ENCODE measurements around the gene TLL1. TPM values are rescaled to one million over a fixed set of nuclear protein-coding genes. Genes with fewer than 3 reads are reported as not detected.

Gene TLL1
- total RNA-seq, 1 donor from 2014 or later = 7.9 TPM

- no peaks in the 10 kb centered on the region for H3K4me1 ChIP-seq
- no peak overlapping the region for H3K27ac ChIP-seq
- TF ChIP-seq POLR2A (IDR thresholded peaks at IDR 0.05) (no peak), CTCF (IDR thresholded peaks at IDR 0.05) (no peak), POLR2AphosphoS5 (IDR thresholded peaks at IDR 0.05; ENCODE audit: insufficient read depth in 1 of 2, low read depth in 1 of 2) (no peak)
- no peaks in the 10 kb centered on the region for H3K27me3 ChIP-seq
- intact Hi-C loops (cut with DNase I) = no loop called here
- DNase-seq (ENCODE audit: extremely low spot score in 2 of 2) = no peak
- no peaks in the 10 kb centered on the region for H3K36me3 ChIP-seq
- H3K9me3 ChIP-seq = no peaks in the 10 kb centered on the region
- H3K4me3 ChIP-seq = no peak overlapping the region
Measured at GRCh38 chr4:165861363-165861762, 11.7 kb upstream of the TLL1 start.

DNA sequence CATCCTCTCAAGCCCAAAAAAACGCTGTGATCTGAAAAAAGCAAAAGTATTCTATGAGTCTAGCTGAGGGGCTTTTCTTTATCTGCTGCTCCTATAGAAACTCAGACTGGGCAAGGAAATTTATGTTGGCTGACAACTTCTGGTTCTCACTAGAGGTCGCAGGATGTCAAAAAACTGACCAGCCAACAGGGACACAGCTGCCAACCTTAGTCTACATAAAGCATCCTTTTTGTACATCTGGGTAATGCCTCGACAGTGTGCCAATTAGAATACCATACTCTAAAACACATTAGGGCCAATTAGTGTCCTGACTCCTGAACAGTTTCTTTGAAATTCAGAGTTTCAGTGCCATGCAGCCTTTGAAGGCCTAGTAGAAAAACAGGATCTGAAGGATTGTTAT is 8.8 kb upstream of the TLL1 start:
- no peak for DNase-seq (ENCODE audit: extremely low spot score in 2 of 2)
- Histone ChIP-seq H3K36me3 (no peaks in the 10 kb centered on the region), H3K4me1 (no peaks in the 10 kb centered on the region), H3K27me3 (no peaks in the 10 kb centered on the region), H3K9me3 (no peaks in the 10 kb centered on the region), H3K27ac (no peak overlapping the region), H3K4me3 (no peak overlapping the region)
- TF ChIP-seq CTCF (IDR thresholded peaks at IDR 0.05) (no peak), POLR2AphosphoS5 (IDR thresholded peaks at IDR 0.05; ENCODE audit: insufficient read depth in 1 of 2, low read depth in 1 of 2) (no peak), POLR2A (IDR thresholded peaks at IDR 0.05) (no peak)
- intact Hi-C loops (cut with DNase I) = no loop called here

GRCh38 chr4:165866019-165866650 is 6.9 kb upstream of the TLL1 start:
- intact Hi-C loops (cut with DNase I) = no loop called here
- no peak for TF ChIP-seq POLR2AphosphoS5 (IDR thresholded peaks at IDR 0.05; ENCODE audit: insufficient read depth in 1 of 2, low read depth in 1 of 2)
- TF ChIP-seq CTCF (IDR thresholded peaks at IDR 0.05) = no peak
- Histone ChIP-seq H3K27ac (no peak overlapping the region), H3K36me3 (no peaks in the 10 kb centered on the region), H3K27me3 (no peaks in the 10 kb centered on the region), H3K9me3 (no peaks in the 10 kb centered on the region), H3K4me1 (no peaks in the 10 kb centered on the region), H3K4me3 (no peak overlapping the region)
- no peak for DNase-seq (ENCODE audit: extremely low spot score in 2 of 2)

- H3K4me3 ChIP-seq = no peak overlapping the region
- no peak overlapping the region for H3K27ac ChIP-seq
- no peaks in the 10 kb centered on the region for H3K9me3 ChIP-seq
- no peaks in the 10 kb centered on the region for H3K4me1 ChIP-seq
- intact Hi-C loops (cut with DNase I) = no loop called here
- TF ChIP-seq POLR2AphosphoS5 (IDR thresholded peaks at IDR 0.05; ENCODE audit: insufficient read depth in 1 of 2, low read depth in 1 of 2) = no peak
- no peak for TF ChIP-seq POLR2A (IDR thresholded peaks at IDR 0.05)
- TF ChIP-seq CTCF (IDR thresholded peaks at IDR 0.05) = no peak
- no peaks in the 10 kb centered on the region for H3K27me3 ChIP-seq
- H3K36me3 ChIP-seq = no peaks in the 10 kb centered on the region
- DNase-seq (ENCODE audit: extremely low spot score in 2 of 2) = no peak
Measured at GRCh38 chr4:165867961-165868360, 5.1 kb upstream of the TLL1 start.

DNA sequence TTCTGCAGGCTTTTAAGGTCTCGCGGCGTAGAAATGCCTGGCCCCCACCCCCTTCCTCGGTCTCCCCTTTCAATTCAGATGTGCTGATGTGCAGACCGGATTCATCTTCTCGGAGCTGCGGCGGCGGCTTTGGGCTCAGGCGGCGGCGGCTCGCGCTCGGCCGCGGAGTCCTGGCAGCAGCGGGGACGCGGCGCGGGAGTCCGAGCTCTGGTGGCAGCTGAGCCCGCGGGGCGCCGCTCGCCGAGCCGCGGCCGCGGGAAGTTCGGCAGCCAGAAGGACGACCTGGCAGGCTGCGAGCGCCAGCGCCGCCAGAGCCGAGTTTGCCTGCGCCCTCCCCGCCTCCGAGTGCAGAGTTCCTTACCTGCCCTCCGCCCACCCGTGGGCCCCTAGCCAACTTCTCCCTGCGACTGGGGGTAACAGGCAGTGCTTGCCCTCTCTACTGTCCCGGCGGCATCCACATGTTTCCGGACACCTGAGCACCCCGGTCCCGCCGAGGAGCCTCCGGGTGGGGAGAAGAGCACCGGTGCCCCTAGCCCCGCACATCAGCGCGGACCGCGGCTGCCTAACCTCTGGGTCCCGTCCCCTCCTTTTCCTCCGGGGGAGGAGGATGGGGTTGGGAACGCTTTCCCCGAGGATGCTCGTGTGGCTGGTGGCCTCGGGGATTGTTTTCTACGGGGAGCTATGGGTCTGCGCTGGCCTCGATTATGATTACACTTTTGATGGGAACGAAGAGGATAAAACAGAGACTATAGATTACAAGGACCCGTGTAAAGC is 448 bp downstream of the TLL1 start:
- no peak for DNase-seq (ENCODE audit: extremely low spot score in 2 of 2)
- H3K4me3 ChIP-seq = peak overlapping the region; percentile 40 to 54
- no peaks in the 10 kb centered on the region for H3K36me3 ChIP-seq
- intact Hi-C loops (cut with DNase I) = no loop called here
- H3K27me3 ChIP-seq = peaks cover 6% of the 10 kb centered on the region
- H3K9me3 ChIP-seq = no peaks in the 10 kb centered on the region
- H3K4me1 ChIP-seq = peaks cover 20% of the 10 kb centered on the region
- H3K27ac ChIP-seq = peak overlapping the region; percentile 49
- no peak for TF ChIP-seq CTCF (IDR thresholded peaks at IDR 0.05)
- no peak for TF ChIP-seq POLR2A (IDR thresholded peaks at IDR 0.05)
- no peak for TF ChIP-seq POLR2AphosphoS5 (IDR thresholded peaks at IDR 0.05; ENCODE audit: insufficient read depth in 1 of 2, low read depth in 1 of 2)

Measured in vagina (tissue), 2 donors.